Adrenal gland (tissue), 5 donors: ENCODE measurements around the gene PCBD2.

Experiments used
- POLR2A ChIP-seq, 2 donors: fragments of 450-650 bp; IDR thresholded peaks; one replicate each; pipeline ENCODE4 v1.6.1; 2017; ENCODE audit warnings: antibody characterized with exemption in 2 of 2, mild to moderate bottlenecking in 2 of 2, moderate library complexity in 1 of 2
- TF ChIP-seq, protein P1 (sequence below), 6 experiments: fragments of 450-650 bp in 4 of 6; fragments of 200-600 bp in 2 of 6; sonication (generic) in 1 of 6; IDR thresholded peaks; 1 replicate in 5 of 6; 2 replicates in 1 of 6; pipeline versions ENCODE4 v1.5.1 to v1.8.0; 2016 to 2021; ENCODE audit warnings: antibody characterized with exemption in 6 of 6, mild to moderate bottlenecking in 2 of 6, moderate library complexity in 1 of 6
- donor health status: DM: no; HTN: no; CAD: no.

DNA sequence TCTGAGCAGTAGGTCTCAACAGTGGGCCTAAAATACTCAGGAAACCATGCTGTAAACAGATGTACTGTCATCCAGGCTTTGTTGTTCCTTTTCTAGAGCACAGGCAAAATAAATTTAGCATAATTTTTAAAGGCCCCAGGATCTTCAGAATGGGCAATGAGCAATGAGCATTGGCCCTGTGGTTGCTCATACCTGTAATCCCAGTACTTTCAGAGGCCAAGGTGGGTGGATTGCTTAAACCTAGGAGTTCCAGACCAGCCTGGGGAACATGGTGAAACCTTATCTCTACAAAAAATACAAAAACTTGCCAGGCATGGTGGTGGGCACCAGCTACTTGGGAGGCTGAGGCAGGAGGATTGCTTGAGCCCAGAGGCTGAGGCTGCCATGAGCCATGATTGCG is 13.5 kb upstream of the PCBD2 start:
- TF ChIP-seq, protein P1, sequence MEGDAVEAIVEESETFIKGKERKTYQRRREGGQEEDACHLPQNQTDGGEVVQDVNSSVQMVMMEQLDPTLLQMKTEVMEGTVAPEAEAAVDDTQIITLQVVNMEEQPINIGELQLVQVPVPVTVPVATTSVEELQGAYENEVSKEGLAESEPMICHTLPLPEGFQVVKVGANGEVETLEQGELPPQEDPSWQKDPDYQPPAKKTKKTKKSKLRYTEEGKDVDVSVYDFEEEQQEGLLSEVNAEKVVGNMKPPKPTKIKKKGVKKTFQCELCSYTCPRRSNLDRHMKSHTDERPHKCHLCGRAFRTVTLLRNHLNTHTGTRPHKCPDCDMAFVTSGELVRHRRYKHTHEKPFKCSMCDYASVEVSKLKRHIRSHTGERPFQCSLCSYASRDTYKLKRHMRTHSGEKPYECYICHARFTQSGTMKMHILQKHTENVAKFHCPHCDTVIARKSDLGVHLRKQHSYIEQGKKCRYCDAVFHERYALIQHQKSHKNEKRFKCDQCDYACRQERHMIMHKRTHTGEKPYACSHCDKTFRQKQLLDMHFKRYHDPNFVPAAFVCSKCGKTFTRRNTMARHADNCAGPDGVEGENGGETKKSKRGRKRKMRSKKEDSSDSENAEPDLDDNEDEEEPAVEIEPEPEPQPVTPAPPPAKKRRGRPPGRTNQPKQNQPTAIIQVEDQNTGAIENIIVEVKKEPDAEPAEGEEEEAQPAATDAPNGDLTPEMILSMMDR (IDR thresholded peaks at IDR 0.05): no peak
- no peak for TF ChIP-seq POLR2A (IDR thresholded peaks at IDR 0.05)
